DMS79 treated with DMSO at 0.1 percent for 48 hours (cell line): Measurements from ENCODE around the gene RNF10.
"Not testable (repeated sequence)": the region's sequence is repeated elsewhere in the genome, so short reads cannot be mapped to it uniquely, and the experiment has no call there.

Experiments
- DNase-seq: peaks from one replicate; lab custom pipeline; 2025; lab: John Stamatoyannopoulos, UW

RNF10 gene

DNA sequence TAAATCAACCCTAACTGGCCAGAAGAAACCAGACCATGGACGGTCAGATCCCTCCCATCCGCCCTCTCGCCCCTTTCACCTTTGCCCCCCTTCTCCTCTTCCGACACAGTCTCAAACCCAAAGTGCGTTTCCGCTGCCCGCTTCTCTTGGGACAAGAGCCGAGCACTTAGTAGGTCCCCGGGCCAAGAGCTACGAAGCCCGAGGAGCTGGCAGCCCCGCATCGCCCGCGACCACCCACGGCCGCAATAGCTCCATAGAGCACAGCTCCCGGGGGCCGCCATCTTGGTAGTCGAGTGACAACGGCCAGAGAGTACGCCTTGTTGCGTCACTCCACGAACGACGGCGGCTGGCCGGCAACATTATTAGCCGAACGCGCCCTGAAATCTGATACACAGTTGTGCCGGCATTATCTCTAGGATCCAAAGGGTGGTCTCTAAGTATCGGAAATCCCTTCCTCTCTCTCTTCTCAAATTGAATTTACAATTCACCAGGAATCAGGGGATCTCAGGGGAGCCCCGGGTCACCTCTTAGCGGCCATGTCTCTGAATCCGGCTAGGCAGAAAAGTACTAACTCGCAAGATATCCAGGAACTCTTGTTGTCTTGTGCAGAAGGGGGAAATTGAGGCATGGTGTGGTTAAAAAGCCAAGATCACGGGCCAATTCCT, 5.2 kb upstream of the RNF10 start, which contains the start of gene COQ5:
COQ5 (minus strand) TSS at position 298 of the 665 bp plus-strand sequence; CDS start at position 281, 17 bp downstream.
- DNase-seq = peak; percentile 90

- DNase-seq = peak; percentile 74
Observed at GRCh38 chr12:120529641-120530417, 4.3 kb upstream of the RNF10 start.

- DNase-seq = not testable (repeated sequence)
Observed at GRCh38 chr12:120530418-120530761, 3.8 kb upstream of the RNF10 start.

DNA sequence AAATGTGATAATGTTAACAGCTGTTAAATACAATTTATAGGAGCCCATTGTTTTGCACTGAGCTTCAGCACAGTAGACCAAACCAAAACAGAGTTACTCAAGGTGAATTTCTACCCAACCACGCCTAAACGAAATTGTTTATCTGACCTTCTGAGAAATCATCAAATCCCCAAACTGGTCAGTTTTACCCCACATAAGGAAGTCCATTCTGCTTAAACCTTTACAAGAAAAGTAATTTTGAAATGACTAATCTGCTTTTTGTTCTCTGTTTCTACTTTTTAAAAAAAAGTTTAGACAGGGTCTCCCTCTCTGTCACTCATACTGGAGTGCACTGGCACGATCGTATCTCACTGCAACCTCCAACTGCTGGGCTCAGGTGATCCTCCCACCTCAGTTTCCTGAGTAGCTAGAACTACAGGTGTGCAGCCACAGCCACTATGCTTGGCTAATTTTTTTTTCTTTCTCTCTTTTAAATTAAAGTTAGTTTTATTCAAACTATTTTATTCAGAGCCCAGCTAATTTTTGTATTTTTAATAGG, 1.4 kb upstream of the RNF10 start:
- no peak for DNase-seq

- peak; percentile 49 for DNase-seq
Observed at GRCh38 chr12:120534703-120535655, 823 bp downstream of the RNF10 start.

DNA sequence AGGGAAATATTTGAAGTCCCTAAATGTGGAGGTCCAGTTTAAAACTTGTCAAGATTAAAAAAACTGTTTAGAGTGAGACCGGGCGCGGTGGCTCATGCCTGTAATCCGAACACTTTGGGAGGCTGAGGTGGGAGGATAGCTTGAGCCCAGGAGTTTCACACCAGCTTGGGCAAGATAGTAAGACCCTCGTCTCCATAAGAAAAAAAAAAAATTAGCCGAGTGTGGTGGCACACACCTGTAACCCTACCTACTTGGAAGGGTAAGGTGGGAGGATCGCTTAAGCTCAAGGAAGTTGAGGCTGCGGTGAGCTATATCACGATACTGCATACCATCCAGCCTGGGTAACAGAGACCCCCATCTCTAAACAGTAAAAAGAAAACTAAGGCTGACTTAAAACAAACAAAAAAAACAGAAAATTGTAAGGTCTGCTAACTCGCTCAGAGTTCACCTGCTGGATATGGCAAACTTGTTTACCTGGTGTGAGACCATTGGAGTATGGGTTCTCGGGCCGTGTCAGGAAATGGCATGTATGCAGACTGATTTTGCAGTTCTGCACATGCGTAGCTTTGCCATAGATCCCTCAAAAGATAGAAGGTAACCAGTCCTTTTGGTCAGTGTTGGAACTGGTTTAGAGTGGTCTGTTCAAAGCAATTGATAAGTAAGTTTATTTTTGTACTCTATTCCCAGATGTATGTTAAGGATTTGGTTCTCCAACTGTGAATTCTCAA, 2.1 kb downstream of the RNF10 start:
- no peak for DNase-seq

GRCh38 chr12:120537856-120538220, 3.7 kb downstream of the RNF10 start:
- peak; percentile 16 for DNase-seq

DNA sequence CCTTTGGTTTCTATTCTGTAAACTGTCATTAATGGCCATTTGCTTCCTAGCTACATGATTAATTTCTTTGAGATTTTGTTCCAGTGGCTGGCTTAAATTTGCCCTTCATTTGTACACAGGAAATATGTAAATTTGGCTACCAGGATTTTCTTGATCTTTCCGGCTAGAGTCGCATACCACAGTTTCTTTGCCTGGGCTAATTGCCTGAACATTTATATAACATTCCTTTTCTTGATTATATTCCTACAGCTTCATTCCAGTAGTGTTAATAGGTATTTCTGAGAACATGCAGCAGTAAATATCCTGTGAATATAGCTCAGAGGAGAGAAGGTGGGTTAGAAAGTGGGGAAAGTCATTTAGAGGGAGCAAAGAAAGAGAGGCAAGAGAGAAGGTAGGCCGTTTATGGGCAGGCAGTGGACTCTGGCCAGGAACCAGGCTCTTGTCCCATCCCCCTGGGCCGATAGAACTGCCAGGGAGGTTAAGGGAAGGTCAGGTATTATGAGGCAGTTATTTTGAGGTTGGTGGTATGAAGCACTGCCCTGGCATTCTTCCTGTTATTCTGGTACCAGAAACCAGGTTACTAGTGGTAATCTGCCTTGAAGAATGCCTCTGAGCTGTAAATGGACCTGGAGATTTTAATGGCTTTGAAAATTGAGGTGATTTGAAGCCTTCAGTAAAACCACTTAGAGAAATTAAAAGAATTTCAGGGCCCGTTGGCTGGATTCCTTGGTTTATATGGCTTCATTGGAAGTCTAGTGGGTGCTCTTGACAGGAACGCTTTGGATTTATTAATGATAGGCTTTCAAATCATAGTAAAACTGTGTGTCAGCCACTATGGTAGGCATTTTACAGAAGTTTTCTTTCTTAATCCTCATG, 4.4 kb downstream of the RNF10 start:
- peak; percentile 85 for DNase-seq

DNA sequence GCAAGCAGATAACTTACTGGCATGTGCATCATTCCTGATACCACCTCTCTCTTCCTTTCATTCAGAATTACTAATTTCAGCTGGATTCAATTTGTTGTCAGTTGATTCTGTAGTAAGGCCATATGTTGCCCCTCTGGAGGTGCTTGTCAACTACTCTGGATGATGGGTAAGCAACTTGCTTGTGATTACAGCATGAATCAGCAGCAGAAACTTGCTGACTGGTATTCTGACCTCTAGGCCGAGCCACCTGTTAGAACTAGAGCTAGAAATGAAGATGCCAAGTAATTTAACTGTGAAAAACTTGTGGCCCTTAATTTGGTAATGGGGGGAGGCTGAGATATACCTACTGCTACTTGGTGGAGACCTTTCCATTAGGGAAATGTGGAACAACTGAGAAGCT, 5.1 kb downstream of the RNF10 start:
- no peak for DNase-seq

- DNase-seq = no peak
Observed at GRCh38 chr12:120540445-120540844, 6.3 kb downstream of the RNF10 start.

DNA sequence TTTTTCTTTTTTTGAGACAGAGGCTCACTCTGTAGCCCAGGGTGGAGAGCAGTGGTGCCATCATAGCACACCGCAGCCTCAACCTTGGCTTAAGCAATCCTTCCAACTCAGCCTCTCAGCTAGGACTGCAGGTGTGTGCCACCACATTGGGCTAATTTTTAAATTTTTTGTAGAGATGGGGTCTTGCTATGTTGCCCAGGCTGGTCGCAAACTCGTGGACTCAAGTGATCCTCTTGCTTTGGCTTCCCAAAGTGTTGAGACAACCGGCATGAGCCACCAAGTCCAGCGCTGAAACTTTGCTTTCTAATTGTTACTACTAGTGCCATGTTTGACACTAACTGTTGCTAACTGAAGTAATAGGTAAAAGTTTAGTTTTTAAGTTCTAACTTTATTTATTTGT, 8.0 kb downstream of the RNF10 start:
- no peak for DNase-seq

GRCh38 chr12:120544691-120545090, 10.5 kb downstream of the RNF10 start:
- no peak for DNase-seq

GRCh38 chr12:120546050-120546386, 11.9 kb downstream of the RNF10 start:
- DNase-seq = no peak

DNA sequence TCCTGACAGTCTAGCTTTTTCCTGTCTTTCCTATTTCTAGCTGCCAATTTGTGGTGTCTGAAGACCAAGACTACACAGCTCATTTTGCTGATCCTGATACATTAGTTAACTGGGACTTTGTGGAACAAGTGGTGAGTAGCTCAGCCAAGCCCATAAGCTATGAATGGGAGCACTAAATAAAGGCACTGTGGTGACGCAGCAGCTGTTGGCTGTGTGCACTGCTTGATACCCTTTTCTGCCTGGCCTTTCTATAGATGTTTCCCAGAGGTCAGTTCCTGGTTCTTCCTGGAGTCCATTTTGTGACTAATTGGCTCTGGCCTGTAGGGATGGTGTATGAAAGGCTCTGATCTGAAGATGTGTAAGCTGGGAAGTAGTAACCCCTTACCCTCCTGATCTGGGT, 20.5 kb downstream of the RNF10 start:
- DNase-seq = no peak

DNA sequence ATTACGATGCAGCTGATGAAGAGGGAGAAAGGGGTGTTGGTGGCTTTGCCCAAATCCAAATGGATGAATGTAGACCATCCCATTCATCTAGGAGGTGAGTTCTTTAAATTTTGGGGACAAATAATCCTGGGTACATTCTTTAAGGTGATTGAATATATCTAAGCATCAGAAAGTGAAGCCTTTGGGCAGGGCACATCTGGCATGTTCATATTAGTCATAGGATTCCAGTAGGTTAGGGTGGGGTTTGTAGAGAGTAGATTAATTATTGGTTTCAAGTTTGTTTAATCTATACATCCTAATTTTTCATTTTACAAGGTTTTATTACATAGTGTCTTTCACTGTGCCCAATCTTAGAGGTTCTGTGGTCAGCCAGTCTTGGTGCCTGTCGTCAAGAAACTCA, 23.4 kb downstream of the RNF10 start:
- DNase-seq = no peak

GRCh38 chr12:120562906-120563305, 28.8 kb downstream of the RNF10 start:
- DNase-seq = no peak

DNA sequence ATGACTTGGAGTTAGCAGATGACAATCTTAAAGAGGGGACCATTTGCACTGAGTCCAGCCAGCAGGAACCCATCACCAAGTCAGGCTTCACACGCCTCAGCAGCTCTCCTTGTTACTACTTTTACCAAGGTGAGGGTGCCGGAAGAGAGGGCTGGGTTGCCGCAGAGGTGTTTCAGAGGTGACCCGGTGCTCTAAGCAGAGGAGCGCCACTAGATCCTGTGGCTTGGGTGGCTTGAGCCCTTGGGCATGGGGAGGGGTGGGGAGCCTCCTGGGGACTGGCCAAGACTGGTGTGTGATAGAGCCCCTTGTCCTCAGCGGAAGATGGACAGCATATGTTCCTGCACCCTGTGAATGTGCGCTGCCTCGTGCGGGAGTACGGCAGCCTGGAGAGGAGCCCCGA, 29.3 kb downstream of the RNF10 start:
- DNase-seq = no peak

GRCh38 chr12:120571299-120571698, 37.1 kb downstream of the RNF10 start:
- no peak for DNase-seq

DNA sequence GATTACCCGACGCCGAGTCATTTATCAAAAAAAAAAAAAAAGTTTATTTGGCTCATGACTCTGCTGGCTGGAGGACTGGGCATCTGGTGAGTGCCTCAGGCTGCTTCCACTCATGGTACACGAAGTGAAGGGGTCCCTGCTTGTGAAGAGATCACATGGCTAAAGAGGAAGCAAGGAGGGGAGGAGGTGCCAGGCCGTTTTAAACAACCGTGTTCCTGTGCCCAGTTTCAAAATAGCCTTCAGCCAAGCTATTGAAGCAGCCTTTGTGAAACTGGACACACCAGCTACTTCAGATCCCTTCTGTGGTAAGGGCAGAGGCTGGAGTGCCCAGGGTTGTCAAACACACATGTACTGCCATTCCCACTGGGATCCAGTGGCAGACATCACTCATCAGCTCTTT, 39.4 kb downstream of the RNF10 start:
- no peak for DNase-seq

DNA sequence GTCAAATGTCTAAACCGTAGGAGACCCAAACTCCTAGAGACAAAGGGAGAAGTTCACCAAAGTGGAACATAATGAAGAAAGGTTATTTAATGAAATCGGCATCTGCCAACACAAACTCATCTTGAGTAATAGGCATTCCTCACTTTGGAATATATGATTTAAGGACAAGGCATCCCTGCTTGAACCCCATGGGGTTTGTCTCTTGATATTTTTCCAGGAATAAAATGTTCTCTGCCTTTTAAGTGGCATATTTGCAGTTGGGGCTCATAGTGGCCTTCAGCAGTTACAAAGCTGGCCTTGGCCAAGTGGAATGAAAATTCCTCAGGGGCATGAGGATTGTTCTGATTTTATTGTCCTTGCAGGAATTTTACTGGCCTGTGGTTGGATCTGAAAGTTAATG, 40.0 kb downstream of the RNF10 start:
- no peak for DNase-seq

GRCh38 chr12:120579179-120579578, 45.0 kb downstream of the RNF10 start:
- DNase-seq = peak; percentile 54
